ENCODE data around the gene HSPBP1.

Gene HSPBP1

DNA sequence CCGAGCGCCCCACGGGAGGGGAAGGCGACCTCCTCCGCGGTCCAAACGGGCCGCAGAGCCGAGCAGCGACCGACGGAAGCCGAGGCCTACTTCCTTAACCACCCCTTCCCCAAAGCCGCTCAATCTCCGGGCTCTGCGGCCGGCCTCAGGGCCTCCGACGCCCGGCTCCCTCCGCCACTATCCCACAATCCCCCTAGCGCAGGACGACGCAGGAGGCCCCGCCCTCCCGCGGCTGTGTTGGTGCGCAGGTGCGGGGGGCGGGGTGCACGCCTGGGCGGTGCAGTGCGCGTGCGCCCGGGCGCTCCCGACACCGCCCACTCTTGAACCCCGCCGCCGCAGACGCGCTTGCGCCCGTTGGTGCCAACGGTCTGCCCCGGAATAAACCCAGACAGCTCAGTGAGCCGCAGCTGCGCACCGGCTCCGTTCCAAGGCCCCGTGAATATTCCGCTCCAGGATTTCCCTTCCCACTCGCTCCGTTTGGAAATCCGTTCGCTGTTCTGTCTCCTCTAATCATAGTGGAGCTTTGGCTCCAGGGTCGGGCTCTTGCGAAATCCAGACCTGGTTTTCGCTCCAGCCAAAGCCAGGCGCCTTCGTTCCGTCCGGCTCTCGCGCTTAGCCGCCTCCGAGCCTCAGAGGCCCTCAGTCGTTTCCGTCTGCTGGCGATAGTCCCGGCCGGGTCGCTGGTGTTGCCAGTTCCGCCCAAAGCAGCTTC is 20.9 kb downstream of the HSPBP1 start, which contains the start of gene PPP6R1:
Gene PPP6R1 (minus strand): TSS at position 190 of the 712 bp plus-strand sequence. CDS start 11,914 bp downstream, outside the sequence.
- TF ChIP-seq TAF1 (IDR thresholded peaks at IDR 0.05; ENCODE audit: borderline replicate concordance, insufficient read depth, low read length), result peak; percentile 96; the same call in 1 of the 2 replicates
- TF ChIP-seq, protein P1, sequence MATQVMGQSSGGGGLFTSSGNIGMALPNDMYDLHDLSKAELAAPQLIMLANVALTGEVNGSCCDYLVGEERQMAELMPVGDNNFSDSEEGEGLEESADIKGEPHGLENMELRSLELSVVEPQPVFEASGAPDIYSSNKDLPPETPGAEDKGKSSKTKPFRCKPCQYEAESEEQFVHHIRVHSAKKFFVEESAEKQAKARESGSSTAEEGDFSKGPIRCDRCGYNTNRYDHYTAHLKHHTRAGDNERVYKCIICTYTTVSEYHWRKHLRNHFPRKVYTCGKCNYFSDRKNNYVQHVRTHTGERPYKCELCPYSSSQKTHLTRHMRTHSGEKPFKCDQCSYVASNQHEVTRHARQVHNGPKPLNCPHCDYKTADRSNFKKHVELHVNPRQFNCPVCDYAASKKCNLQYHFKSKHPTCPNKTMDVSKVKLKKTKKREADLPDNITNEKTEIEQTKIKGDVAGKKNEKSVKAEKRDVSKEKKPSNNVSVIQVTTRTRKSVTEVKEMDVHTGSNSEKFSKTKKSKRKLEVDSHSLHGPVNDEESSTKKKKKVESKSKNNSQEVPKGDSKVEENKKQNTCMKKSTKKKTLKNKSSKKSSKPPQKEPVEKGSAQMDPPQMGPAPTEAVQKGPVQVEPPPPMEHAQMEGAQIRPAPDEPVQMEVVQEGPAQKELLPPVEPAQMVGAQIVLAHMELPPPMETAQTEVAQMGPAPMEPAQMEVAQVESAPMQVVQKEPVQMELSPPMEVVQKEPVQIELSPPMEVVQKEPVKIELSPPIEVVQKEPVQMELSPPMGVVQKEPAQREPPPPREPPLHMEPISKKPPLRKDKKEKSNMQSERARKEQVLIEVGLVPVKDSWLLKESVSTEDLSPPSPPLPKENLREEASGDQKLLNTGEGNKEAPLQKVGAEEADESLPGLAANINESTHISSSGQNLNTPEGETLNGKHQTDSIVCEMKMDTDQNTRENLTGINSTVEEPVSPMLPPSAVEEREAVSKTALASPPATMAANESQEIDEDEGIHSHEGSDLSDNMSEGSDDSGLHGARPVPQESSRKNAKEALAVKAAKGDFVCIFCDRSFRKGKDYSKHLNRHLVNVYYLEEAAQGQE (IDR thresholded peaks at IDR 0.05; ENCODE audit: insufficient read depth in 1 of 2, low read depth in 2 of 2, low read length in 2 of 2), result peak; percentile 54 to 72; a peak in 1 of 4 replicates
- TF ChIP-seq SIN3A (IDR thresholded peaks at IDR 0.05; ENCODE audit: borderline replicate concordance, insufficient read depth, low read length), result peak; percentile 22
- TF ChIP-seq POLR2AphosphoS5 (IDR thresholded peaks at IDR 0.05; ENCODE audit: low read depth, low read length), result peak; percentile 82
- TF ChIP-seq FOXP2 (optimal IDR thresholded peaks at IDR 0.05; ENCODE audit: borderline replicate concordance, extremely low read depth, extremely low read length, insufficient read depth), result peak; percentile 86

DNA sequence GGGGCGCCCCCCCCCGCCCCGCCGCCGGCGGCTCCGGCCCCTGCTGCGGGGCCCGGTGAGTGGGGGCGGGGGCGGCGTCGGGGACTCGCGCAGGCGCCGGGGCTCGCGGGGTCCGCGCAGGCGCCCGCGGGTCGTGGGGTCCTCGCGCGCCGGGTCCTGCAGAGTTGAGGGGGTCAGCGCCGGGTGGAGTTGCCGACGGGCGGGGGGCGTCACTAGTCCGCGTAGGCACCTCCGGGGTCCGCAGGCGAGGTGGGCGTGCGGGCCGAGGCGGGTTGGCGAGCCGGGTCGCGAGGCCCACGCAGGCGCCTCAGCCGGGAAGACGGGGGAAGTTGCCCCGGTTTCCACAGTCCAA is 21.5 kb downstream of the HSPBP1 start:
- TF ChIP-seq POLR2AphosphoS5 (IDR thresholded peaks at IDR 0.05; ENCODE audit: low read depth, low read length), result no peak
- TF ChIP-seq TAF1 (IDR thresholded peaks at IDR 0.05; ENCODE audit: borderline replicate concordance, insufficient read depth, low read length), result no peak
- no peak for TF ChIP-seq FOXP2 (optimal IDR thresholded peaks at IDR 0.05; ENCODE audit: borderline replicate concordance, extremely low read depth, extremely low read length, insufficient read depth)
- TF ChIP-seq, protein P1 (IDR thresholded peaks at IDR 0.05; ENCODE audit: insufficient read depth in 1 of 2, low read depth in 2 of 2, low read length in 2 of 2), result no peak
- no peak for TF ChIP-seq SIN3A (IDR thresholded peaks at IDR 0.05; ENCODE audit: borderline replicate concordance, insufficient read depth, low read length)

DNA sequence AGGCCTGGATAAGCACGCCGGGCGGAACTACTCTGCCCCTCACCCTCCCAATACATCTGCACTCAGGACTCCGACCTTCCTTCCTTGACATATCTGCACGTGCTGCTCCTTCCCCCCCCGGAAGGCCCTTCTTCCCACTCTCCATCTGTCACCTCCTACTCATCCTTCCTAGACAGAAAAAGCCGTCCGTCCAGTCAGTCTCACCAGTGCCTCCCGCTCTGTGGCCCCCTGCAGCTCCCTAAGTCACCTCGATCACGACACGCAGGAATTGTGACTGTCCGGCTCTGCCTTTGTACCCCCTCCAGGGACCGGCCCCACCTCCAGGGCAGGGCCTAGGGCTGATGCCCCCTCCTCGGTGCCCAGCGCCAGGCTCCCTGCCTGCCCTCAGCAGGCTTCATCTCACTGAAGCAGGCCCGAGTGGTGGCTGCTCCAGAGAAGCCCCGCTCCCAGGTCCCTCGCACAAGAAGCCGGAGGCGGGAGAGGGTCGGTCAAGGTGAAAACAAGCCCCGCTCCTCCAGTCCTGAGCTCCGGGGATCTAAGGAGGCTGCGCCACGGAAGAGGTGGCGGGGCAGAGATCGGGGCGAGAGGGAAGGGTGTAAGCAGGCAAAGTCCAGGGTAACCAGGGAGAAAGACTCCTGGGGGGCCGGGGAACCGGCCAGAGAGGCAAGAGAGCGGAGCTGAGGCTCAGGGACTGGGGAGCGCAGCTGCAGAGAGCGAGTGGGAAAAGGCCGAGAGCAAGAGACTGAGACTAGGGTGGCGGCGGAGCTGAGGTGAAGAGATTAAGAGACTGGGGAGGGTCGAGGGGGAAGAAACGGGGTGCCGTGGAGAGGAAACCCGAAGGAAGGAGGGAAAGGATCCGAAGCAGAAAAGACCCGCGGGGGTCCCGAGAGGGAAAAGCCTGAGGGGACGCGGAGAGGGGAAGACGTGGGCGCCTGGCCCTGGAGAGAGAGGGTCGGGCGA is 22.2 kb downstream of the HSPBP1 start:
- TF ChIP-seq SIN3A (IDR thresholded peaks at IDR 0.05; ENCODE audit: borderline replicate concordance, insufficient read depth, low read length) (peak; percentile 99), POLR2AphosphoS5 (IDR thresholded peaks at IDR 0.05; ENCODE audit: low read depth, low read length) (no peak), TAF1 (IDR thresholded peaks at IDR 0.05; ENCODE audit: borderline replicate concordance, insufficient read depth, low read length) (peak; percentile 52; the same call in 1 of the 2 replicates), FOXP2 (optimal IDR thresholded peaks at IDR 0.05; ENCODE audit: borderline replicate concordance, extremely low read depth, extremely low read length, insufficient read depth) (no peak)
- TF ChIP-seq, protein P1 (IDR thresholded peaks at IDR 0.05; ENCODE audit: insufficient read depth in 1 of 2, low read depth in 2 of 2, low read length in 2 of 2), result 0 out of 4 replicates have a peak, but pooled peaks of 1 of the 2 experiments have one; percentile 18

DNA sequence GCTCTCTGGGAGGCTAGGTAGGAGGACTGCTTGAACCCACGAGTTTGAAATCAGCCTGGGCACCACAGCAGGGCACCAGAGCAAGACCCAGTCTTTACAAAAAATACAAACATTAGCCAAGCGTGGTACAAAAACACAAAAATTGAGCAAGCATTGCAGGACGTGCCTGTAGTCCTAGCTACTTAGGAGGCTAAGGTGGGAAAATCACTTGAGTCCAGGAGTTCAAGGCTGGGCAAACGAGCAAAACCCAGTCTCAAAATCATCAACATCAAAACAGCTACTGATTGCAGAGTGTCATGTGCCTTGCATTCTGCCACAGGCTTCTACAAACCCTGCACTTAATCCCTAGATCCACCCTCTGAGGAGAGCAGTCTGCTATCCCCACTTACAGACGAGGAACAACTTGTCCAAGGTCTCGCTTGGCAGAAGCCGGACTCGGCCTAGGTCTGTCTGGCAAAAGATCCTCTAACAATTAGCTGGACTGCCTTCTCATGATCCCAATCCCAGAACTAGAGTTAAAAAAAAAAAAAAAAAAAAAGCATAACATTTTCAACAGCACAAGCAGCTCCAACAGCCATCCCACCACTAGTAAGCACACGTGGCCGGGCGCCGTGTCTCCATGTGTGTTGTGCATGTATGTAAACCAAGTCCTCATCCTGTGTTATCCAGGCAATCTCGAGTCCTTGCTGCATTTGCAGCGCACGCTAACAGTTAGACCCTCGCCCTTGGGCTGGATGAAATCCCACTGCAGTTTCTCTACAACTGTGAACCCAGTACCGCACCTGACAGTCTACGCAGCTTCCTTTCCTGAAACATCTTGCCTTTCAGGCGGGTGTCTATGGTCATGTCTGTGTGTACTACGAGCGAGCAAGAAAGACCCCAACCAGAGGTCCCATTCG is 23.1 kb downstream of the HSPBP1 start:
- TF ChIP-seq SIN3A (IDR thresholded peaks at IDR 0.05; ENCODE audit: borderline replicate concordance, insufficient read depth, low read length) (no peak), TAF1 (IDR thresholded peaks at IDR 0.05; ENCODE audit: borderline replicate concordance, insufficient read depth, low read length) (no peak), FOXP2 (optimal IDR thresholded peaks at IDR 0.05; ENCODE audit: borderline replicate concordance, extremely low read depth, extremely low read length, insufficient read depth) (no peak), POLR2AphosphoS5 (IDR thresholded peaks at IDR 0.05; ENCODE audit: low read depth, low read length) (no peak)
- TF ChIP-seq, protein P1 (IDR thresholded peaks at IDR 0.05; ENCODE audit: insufficient read depth in 1 of 2, low read depth in 2 of 2, low read length in 2 of 2), result no peak
